GM21825 (cell line): ENCODE results near the gene EHMT1.
"Not testable (repeated sequence)": the region's sequence is repeated elsewhere in the genome, so short reads cannot be mapped to it uniquely, and the experiment has no call there.

ENCODE experiments used
- ATAC-seq: cut with Tn5 transposase; IDR thresholded peaks from one replicate; pipeline ENCODE4 v1.9.1; 2021; ENCODE audit warnings: mild to moderate bottlenecking, moderate library complexity; ENCODE audit not compliant: unreplicated experiment

Gene EHMT1

DNA sequence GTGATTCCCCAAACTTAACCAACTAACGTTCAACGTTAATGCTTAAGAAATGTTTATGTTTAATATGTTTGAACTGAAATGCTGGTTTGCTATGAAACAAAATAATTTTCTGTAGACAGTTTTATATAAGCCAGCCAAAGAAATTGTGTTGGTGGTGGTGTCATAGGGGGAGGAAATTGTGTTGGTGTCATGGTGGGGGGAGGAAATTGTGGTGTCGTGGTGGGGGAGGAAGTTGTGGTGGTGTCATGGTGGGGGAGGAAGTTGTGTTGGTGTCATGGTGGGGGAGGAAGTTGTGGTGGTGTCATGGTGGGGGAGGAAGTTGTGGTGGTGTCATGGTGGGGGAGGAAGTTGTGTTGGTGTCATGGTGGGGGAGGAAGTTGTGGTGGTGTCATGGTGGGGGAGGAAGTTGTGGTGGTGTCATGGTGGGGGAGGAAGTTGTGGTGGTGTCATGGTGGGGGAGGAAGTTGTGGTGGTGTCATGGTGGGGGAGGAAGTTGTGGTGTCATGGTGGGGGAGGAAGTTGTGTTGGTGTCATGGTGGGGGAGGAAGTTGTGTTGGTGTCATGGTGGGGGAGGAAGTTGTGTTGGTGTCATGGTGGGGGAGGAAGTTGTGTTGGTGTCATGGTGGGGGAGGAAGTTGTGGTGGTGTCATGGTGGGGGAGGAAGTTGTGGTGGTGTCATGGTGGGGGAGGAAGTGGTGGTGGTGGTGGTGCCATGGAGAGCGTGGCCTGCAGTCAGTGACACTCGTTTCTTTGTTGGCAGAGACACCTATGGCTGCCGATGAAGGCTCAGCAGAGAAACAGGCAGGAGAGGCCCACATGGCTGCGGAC lies 97.3 kb downstream of the EHMT1 start:
- ATAC-seq = not testable (repeated sequence)

DNA sequence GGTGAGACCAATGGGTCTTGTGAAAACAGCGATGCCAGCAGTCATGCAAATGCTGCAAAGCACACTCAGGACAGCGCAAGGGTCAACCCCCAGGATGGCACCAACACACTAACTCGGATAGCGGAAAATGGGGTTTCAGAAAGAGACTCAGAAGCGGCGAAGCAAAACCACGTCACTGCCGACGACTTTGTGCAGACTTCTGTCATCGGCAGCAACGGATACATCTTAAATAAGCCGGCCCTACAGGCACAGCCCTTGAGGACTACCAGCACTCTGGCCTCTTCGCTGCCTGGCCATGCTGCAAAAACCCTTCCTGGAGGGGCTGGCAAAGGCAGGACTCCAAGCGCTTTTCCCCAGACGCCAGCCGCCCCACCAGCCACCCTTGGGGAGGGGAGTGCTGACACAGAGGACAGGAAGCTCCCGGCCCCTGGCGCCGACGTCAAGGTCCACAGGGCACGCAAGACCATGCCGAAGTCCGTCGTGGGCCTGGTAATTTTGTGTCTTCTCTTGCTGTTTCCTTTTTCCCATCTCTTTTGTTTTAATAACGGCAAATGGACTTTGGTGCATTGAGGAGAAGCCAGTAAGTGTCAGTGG lies 98.0 kb downstream of the EHMT1 start:
- no peak for ATAC-seq

DNA sequence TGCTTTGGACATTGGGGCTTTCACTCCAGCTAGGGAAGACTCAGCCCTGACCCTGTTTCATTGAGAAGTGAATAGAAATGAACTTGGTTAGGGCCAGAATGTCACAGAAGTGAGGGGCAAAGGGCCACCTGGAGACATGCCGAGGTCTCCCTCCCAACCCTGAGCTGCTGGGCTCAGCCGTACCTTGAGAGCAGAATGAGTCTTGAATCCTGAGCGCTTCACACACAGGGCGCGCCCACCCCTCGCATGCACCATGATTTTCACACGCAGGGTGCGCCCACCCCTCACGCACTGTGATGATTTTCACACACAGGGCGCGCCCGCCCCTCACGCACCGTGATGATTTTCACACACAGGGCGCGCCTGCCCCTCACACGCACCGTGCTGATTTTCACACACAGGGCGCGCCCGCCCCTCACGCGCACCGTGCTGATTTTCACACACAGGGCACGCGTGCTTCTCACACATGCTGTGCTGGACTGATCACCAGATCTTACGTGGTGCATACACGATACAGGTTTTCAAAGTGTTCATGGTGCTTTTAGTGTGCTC lies 99.0 kb downstream of the EHMT1 start:
- no peak for ATAC-seq

DNA sequence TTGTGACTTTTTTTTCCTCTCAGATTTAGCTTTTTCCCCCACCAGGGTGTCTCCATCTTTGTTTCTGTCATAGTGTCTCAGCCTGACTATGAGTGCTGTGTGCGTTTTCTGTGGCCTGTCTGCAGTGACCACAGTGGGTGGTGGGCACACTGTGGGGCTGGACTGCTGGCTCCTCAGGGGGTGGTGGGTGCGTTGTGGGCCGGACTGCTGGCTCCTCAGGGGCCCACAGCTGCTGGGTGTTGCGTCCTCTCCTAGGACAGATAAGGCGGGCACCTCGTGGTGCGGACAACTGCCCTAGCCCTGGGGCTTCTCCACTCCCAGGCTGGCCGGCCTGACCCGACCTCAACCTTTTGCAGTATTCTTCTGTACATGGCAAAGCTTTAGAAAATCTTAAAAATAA lies 100.4 kb downstream of the EHMT1 start:
- no peak for ATAC-seq

DNA sequence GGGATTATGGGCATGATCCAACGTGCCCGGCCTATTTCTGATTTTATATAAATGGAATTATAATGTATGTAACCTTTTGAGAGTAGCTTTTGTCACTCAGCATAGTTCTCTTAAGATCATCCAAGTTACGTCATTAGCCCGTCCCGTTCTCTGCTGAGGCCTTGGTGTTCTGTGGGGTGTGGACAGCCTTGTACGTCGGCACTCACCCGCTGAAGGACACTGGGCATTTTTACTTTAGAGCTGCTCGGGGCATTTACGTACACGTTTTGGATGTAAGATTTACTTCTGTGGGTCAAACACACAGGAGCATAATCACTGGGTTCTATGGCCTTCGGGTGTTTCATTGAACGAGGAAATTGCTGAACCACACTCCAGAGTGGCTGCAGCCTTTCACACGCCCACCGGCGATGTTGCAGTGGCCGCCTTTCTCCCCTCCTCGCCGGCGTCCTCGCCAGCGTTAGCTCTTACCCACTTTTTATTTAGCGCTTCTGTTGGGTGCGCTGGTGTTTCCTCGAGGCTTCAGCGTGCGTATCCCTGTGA lies 101.8 kb downstream of the EHMT1 start:
- ATAC-seq = no peak

DNA sequence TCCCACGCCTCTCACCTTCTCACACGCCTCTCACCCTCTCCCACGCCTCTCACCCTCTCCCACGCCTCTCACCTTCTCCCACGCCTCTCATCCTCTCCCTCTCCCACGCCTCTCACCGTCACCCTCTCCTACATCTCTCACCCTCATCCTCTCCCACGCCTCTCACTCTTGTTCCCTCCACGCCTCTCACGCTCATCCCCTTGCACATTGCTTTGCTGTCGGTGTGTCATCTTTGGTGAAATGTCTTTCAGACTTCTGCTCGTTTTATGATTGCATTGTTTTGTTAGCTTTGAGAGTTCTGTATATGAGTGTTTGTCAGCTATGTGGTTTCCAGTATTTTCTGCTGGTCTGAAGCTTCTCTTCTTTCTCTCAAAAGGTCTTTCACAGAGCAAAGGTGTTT lies 102.7 kb downstream of the EHMT1 start:
- ATAC-seq = no peak

DNA sequence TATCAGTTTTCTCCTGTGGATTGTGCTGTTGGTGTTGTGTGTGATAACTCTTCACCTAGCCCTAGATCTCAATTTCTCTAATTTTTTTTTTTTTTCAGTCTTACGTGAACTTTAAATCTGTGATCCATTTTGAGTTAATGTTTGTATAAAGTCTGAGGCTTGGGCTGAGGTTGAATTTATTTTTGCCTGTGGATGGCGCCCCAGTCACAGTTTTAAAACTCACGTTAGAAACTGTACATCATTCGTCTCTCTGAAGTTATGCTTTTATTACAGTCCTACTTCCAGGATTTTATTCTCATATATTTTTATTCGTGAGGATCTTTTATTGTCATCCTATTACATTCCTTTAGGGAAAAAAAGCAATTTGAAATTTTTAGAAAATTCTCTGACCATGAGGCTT lies 103.1 kb downstream of the EHMT1 start:
- no peak for ATAC-seq

DNA sequence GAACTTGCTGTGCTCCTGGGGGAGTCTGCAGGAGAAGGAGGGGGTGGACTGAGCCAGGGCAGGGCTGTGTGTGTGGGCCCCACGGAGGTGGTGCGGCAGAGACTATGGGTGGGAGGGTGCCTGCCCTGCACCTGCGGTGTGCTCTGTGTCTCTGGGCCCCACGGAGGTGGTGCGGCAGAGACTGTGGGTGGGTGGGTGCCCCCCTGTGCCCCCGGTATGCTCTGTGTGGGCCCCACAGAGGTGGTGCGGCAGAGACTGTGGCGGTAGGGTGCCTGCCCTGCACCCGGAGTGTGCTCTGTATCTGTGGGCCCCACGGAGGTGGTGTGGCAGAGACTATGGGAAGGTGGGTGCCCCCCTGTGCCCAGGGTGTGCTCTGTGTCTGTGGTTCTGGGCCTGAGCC lies 103.7 kb downstream of the EHMT1 start:
- no peak for ATAC-seq

DNA sequence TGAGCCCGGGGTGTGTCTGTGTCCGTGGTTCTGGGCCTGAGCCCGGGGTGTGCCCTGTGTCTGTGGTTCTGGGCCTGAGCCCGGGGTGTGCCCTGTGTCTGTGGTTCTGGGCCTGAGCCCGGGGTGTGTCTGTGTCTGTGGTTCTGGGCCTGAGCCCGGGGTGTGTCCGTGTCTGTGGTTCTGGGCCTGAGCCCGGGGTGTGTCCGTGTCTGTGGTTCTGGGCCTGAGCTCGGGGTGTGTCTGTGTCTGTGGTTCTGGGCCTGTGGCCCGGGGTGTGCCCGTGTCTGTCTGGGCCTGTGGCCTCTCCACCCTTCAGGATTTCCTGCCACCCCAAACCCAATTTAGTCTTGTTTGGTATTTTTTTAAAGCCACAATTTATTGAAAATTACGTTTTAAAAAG lies 104.6 kb downstream of the EHMT1 start:
- not testable (repeated sequence) for ATAC-seq

DNA sequence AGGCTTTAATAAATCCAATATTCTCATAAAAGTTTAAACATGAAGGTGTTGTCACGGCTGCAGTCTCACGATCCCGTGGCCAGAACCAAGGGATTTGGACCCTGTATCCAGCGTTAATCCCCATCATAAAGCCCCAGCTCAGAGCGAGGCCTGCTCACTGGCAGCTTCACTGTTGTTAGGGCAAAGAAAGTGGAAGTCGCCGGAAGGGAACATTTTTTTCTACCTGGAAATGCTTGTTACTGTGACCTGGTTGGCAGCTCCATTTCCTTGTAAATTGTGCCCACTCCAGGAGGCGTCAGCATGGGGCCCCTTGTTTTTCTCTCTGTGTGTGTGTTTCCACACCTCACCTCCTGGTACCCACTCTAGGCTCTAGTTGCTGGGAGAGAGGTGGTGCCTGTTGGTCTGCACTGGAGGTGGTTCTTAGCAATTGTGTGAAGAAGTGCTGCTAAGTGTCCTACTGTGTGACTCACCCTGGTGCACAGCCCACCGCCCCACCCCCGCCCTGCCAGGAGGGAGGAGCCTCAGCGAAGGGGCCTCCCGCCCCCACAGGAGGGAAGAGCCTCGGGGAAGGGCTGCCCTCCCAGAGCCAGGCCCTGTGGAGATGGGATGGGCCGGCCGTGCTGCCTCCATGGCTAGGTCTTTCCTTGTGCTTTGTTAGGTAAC lies 105.1 kb downstream of the EHMT1 start:
- ATAC-seq = no peak

DNA sequence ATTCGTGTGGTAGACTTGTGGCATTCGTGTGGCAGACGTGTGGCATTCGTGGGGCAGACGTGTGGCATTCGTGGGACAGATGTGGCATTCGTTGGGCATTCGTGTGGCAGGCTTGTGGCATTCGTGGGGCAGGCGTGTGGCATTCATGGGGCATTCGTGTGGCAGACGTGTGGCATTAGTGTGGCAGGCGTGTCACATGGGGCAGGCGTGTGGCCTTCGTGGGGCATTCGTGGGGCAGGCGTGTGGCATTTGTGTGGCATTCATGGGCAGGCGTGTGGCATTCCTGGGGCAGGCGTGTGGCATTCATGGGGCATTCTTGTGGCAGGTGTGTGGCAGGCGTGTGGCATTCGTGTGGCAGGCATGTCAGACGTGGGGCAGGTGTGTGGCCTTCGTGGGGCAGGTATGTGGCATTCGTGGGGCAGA lies 106.0 kb downstream of the EHMT1 start:
- no peak for ATAC-seq

DNA sequence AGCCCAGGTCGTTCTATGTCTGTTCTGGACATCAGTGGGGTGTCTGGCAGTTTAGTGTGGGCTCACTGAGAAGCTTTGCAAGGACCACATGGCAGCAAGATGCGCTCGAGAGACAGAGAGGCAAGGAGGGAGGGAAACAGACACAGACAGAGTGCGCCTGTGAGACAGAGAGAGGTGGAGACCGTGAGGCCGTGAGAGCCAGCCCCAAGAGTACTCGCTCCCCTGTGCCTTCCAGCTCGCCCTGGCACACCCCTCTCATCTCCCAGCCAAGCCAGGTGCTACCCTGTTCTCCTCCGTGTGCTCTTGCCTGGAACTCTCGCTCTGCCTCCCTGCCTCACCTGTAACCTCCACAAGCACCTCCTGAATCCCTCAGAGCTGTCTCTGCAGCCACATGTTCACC lies 106.8 kb downstream of the EHMT1 start:
- ATAC-seq = no peak

DNA sequence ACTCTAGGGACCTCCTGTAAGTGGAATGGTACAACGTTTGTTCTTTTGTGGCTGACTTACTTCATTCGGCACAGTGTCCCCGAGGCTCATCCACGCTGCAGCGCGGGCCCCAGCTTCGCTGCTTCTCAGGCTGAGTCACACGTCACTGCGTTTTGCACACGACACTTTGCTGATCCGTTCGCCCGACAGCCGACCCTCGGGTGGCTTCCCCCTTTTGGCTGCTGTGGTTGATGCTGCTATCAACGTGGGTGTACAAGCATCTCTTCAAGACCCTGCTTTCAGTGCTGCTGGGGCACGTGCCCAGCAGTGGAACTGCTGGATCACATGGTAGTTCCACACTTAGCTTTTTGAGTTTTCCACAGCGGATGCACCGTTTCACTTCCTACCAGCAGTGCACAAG lies 107.5 kb downstream of the EHMT1 start:
- ATAC-seq = not testable (repeated sequence)

DNA sequence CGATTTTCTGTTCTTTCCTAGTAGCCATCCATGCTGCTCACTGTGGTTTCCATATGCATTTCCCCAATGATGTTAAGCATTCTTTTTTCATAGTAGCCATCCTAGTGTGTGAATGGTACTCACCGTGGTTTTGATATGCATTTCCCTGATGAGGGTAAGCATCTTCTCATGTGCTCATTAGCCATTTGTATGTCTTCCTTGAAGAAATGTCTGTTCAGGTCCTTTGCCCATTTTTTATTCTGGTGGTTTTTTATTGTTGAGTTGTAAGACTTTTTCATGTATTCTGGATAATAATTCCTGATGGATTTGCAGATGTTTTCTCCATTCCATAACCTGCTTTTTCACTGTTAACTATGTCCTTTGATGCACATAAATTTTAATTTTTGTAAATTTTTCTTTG lies 108.0 kb downstream of the EHMT1 start:
- no peak for ATAC-seq

DNA sequence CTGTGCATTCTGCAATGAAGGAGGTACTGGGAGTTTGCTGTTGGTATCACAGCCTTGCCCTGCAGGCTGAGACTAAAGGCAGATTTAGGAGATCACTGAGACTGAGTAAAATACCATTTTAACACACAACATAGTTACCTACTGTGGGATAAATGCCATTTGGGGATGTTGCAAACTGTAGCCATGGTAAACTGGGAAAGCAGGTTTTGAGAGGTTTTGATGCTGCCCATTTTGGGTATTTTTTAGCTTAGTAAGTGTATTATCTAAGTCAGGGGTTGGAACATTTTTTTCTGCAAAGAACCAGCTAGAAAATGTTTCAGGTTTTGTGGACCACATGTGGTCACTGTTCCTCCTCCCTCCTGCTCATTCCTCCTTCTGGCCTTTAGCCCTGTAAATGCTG lies 108.9 kb downstream of the EHMT1 start:
- ATAC-seq = no peak

DNA sequence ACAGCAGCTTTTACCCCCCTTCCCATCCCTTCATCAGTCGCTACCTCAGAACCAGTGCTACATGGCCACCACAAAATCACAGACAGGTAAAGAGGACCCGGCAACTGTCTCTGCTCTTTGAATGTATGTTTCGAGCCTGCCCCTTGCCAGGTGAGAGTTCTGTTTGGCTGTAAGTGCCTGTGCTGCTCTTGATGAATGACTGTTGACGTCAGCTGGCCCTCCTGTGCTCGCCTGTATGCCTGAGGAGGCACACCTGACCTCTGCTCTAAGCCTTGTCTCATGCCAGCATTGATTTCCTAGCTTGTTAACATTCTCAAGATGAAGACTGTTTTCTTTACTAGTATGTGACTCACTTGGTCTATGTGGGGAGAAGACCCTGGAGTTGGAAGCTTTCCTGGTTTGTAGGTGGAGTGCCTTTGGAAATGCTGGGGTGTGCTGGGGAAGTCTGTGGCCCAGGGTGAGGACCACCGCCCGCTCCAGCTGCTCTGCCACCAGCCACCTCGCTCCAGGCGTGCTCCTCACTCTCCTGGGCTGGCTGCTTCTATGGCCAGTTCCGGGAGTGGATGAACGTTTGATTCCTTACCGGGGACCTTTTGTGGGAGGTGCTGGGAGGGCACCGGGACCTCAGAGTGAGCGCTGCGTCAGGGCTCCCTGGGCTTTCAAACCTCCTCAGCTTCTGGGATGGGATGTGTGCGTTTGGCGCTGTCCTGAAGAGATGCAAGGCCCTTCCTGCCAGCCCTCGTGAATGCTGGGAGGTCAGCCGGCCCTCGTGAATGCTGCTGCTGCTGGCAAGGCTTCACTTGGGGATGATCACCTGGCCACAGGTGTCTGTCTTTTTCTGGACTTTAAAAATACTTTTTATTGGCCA lies 109.9 kb downstream of the EHMT1 start:
- ATAC-seq = no peak

DNA sequence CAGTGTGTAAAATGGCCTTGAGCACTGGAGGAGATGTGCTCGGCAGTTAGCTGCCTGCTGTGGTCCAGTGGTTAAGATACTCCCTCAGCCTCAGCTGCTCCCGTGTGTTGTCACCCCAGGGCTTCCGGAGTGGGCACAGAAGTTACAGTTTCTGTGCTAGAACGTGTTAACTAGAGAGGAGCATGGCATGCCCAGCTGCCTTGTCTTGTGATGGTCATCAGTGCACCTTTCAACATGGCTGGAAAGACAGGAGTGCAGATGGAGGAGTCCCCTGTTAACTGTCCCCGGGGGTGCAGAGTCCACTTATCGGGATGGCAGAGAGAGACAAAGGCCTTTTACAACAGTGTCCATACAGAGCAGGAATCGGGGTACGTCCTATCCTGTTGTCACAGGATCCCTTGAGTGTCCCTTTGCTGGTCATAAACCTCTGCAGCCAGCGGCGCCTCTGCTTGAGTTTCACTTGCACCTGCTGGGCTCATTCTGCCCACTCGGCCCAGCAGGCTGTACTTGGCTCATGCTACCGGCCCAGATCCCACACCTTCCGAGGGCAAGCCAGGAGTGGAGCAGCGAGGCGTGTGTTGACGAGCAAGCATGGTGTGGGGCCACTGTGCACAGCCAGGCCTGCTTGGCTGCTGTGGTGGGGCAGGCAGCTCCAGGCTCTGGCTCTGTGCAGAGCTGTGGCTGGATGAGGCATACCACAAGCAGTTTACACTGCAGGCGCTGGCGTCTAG lies 112.6 kb downstream of the EHMT1 start:
- no peak for ATAC-seq

DNA sequence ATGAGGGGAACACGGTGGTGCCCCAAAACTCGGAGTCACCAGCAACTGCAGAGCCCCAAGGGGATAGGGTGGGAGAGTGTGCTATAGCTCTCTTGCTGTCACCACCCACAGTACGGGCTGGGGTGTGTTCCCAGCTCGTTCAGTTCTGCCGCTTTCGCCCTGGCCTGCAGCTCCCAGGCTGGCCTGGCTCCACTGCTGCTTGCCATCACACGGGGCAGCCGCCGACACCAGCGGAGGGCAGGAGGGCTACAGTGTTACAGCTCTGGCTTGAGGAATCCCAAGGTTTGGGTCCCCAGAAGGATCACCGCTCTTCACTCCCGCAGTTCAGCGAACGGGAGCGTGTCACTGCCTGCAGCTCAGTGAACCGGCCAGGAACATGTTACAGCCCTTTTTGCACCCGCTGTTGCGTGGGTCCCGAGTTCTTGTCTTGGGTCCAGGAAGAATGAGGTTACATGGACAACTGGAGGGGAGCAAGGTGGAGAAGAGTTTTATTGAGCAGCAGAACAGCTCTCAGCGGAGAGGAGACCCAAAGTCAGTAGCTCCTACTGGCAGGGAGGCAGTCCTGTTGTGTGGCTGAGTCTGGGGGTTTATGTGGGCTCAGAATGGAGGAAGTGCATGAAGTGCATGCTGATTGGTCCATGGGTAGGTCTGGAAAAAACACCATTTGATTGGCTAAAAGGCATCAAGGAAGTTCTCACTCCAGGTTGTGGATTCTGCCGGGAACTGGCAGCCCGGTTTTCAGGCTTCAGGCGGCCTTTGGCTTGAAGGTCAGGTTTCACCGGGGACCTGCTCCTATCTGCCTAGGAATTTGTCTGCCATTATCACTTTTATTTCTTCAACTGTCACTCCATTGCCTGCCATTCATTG lies 113.4 kb downstream of the EHMT1 start:
- no peak for ATAC-seq

DNA sequence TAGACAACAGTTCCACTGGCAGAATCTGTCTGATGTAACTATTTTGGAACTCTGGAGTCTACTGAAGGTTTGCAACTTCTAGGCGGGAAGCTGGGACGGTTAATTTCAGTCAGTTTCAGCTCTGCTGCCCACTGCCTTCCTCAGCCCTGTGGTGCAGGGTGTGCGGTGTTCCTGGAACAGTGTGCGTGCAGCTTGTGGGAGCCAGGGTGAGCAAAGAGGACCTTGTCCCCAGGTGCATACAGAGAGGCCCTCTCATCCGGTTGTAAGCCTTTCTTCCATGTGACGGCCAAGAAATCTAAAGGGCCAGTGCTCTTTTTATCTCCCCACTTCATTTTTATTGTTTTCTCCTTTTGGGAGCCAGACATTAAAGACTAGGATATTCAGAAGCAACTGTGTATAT lies 114.6 kb downstream of the EHMT1 start:
- no peak for ATAC-seq
